ENCODE data around the gene TTC38. TPM values are rescaled to one million over a fixed set of nuclear protein-coding genes. Genes with fewer than 3 reads are reported as not detected.

The TTC38 gene
- total RNA-seq, 4 donors from 2014 or later = 13.6 to 30.5 (median 19.5) TPM

- intact Hi-C loops (cut with DNase I) = no loop called here
- Histone ChIP-seq H3K4me3 (no peak overlapping the region), H3K9me3 (no peaks in the 10 kb centered on the region), H3K27ac (no peak overlapping the region), H3K27me3 (no peaks in the 10 kb centered on the region), H3K4me1 (peaks cover 0 to 4% (median 0%) of the 10 kb centered on the region in 3 donors), H3K36me3 (peaks cover 0 to 90% (median 4%) of the 10 kb centered on the region in 3 donors)
- no peak for TF ChIP-seq POLR2A (IDR thresholded peaks at IDR 0.05)
- no peak for TF ChIP-seq CTCF (IDR thresholded peaks at IDR 0.05)
- 94 to 100% methylated on average over 1 to 2 of the region's 2 CpGs for WGBS, 2 donors
- no peak for DNase-seq
Measured at GRCh38 chr22:46240073-46240472, 27.7 kb upstream of the TTC38 start.

GRCh38 chr22:46240506-46240905, 27.3 kb upstream of the TTC38 start:
- no peak for TF ChIP-seq POLR2A (IDR thresholded peaks at IDR 0.05)
- no peak for TF ChIP-seq CTCF (IDR thresholded peaks at IDR 0.05)
- H3K36me3 ChIP-seq = peaks cover 0 to 88% (median 4%) of the 10 kb centered on the region in 3 donors
- H3K9me3 ChIP-seq = no peaks in the 10 kb centered on the region
- no peaks in the 10 kb centered on the region for H3K27me3 ChIP-seq
- H3K4me1 ChIP-seq = peaks cover 0 to 8% (median 0%) of the 10 kb centered on the region in 3 donors
- no peak for DNase-seq
- no peak overlapping the region for H3K4me3 ChIP-seq
- 82 to 86% methylated on average over 6 of the region's 6 CpGs for whole genome bisulfite sequencing, 2 donors
- intact Hi-C loops (cut with DNase I) = no loop called here
- no peak overlapping the region for H3K27ac ChIP-seq

GRCh38 chr22:46240907-46241306, 26.9 kb upstream of the TTC38 start:
- intact Hi-C loops (cut with DNase I) = no loop called here
- 75 to 78% methylated on average over 6 to 7 of the region's 7 CpGs for WGBS, 2 donors
- Histone ChIP-seq H3K36me3 (peaks cover 0 to 84% (median 4%) of the 10 kb centered on the region in 3 donors), H3K4me1 (peaks cover 0 to 12% (median 0%) of the 10 kb centered on the region in 3 donors), H3K27me3 (no peaks in the 10 kb centered on the region), H3K27ac (no peak overlapping the region), H3K9me3 (no peaks in the 10 kb centered on the region), H3K4me3 (no peak overlapping the region)
- no peak for DNase-seq
- no peak for TF ChIP-seq CTCF (IDR thresholded peaks at IDR 0.05)

- no peaks in the 10 kb centered on the region for H3K27me3 ChIP-seq
- TF ChIP-seq CTCF (IDR thresholded peaks at IDR 0.05) (no peak), POLR2A (IDR thresholded peaks at IDR 0.05) (no peak)
- intact Hi-C loops (cut with DNase I) = no loop called here
- H3K36me3 ChIP-seq = peaks cover 0 to 78% (median 4%) of the 10 kb centered on the region in 3 donors
- H3K4me3 ChIP-seq = no peak overlapping the region
- no peak overlapping the region for H3K27ac ChIP-seq
- H3K4me1 ChIP-seq = peaks cover 0 to 13% (median 0%) of the 10 kb centered on the region in 3 donors
- DNase-seq = no peak
- WGBS, 2 donors = 57 to 72% methylated on average over 5 of the region's 5 CpGs
- H3K9me3 ChIP-seq = no peaks in the 10 kb centered on the region
Measured at GRCh38 chr22:46241396-46242007, 26.3 kb upstream of the TTC38 start.

GRCh38 chr22:46242076-46242475, 25.7 kb upstream of the TTC38 start:
- no peak for TF ChIP-seq CTCF (IDR thresholded peaks at IDR 0.05)
- no peak for TF ChIP-seq POLR2A (IDR thresholded peaks at IDR 0.05)
- Histone ChIP-seq H3K27me3 (no peaks in the 10 kb centered on the region), H3K27ac (no peak overlapping the region), H3K9me3 (no peaks in the 10 kb centered on the region), H3K4me3 (no peak overlapping the region), H3K4me1 (peaks cover 0 to 13% (median 0%) of the 10 kb centered on the region in 3 donors), H3K36me3 (peaks cover 0 to 73% (median 4%) of the 10 kb centered on the region in 3 donors)
- intact Hi-C loops (cut with DNase I) = no loop called here
- DNase-seq = no peak
- 71 to 79% methylated on average over 10 of the region's 10 CpGs for WGBS, 2 donors

Data from esophagus squamous epithelium (tissue), 5 donors.